K562 (cell line): Measurements from ENCODE around the gene AKT1. TPM values are rescaled to one million over a fixed set of nuclear protein-coding genes. Genes with fewer than 3 reads are reported as not detected.

ENCODE experiments used
- EGR1 ChIP-seq: fragments of 450-650 bp; conservative IDR thresholded peaks from 2 replicates; pipeline ENCODE4 v1.6.1; 2017; ENCODE audit warnings: mild to moderate bottlenecking
- FOXP1 ChIP-seq: sonication (generic); formaldehyde crosslinking; IDR thresholded peaks from 2 replicates; pipeline ENCODE4 v1.8.0; 2022; ENCODE audit warnings: mild to moderate bottlenecking, missing genetic modification reagents
- IFI16 ChIP-seq: fragments of 250-450 bp; sonication (Bioruptor Pico); IDR thresholded peaks from 2 replicates; pipeline ENCODE4 v2.1.2; 2022; ENCODE audit warnings: mild to moderate bottlenecking, inconsistent platforms
- MECOM ChIP-seq: fragments of 250-450 bp; sonication (Bioruptor Pico); IDR thresholded peaks from 2 replicates; pipeline ENCODE4 v1.8.0; 2022; ENCODE audit warnings: inconsistent platforms
- NR4A1 ChIP-seq, 2 experiments: fragments of 250-450 bp in 1 of 2; fragments of 450-650 bp in 1 of 2; sonication (Bioruptor Pico) in 1 of 2; IDR thresholded peaks; 2 replicates each; pipeline versions ENCODE4 v1.4.0 to v1.6.1; 2016 to 2020; ENCODE audit warnings: mild to moderate bottlenecking in 2 of 2, missing compliant biosample characterization in 1 of 2, missing genetic modification characterization in 1 of 2, moderate library complexity in 1 of 2
- PTBP1 ChIP-seq: fragments of 200-400 bp; formaldehyde crosslinking; IDR thresholded peaks from 2 replicates; pipeline ENCODE4 v1.6.1; 2017; ENCODE audit warnings: low read depth, low read length
- SETDB1 ChIP-seq: IDR thresholded peaks from one replicate; pipeline ENCODE4 v1.6.1; 2012; ENCODE audit warnings: low read length, control low read depth, inconsistent platforms
- SREBF1 ChIP-seq: fragments of 150-350 bp; IDR thresholded peaks from 2 replicates; pipeline ENCODE4 v1.6.1; 2014; ENCODE audit warnings: antibody characterized with exemption, low read depth, low read length, borderline replicate concordance
- ZC3H4 ChIP-seq: sonication (generic); formaldehyde crosslinking; IDR thresholded peaks from 2 replicates; pipeline ENCODE4 v1.9.0; 2021; ENCODE audit warnings: missing genetic modification reagents, borderline replicate concordance
- ZNF184 ChIP-seq: sonication (generic); formaldehyde crosslinking; IDR thresholded peaks from 2 replicates; pipeline ENCODE4 v1.5.0; 2020; ENCODE audit warnings: missing genetic modification reagents
- ZNF668 ChIP-seq: fragments of 250-450 bp; sonication (Bioruptor Pico); IDR thresholded peaks from 2 replicates; pipeline ENCODE4 v1.8.0; 2022; ENCODE audit warnings: mild to moderate bottlenecking, inconsistent platforms
- polyA plus RNA-seq, 8 experiments: library from polyadenylated mRNA; depleted of rRNA in 4 of 8; stranded (reverse) in 5 of 8; unstranded in 3 of 8; fragments of >200 nt; fragmentation: Nextera tagmentation in 2 of 8; fragmentation: Illumina TruSeq in 1 of 8; extraction: Ambion mirVana in 2 of 8; extraction: Trizol in 1 of 8; gene quantifications; 2 replicates each; pipeline versions ENCODE4 v1.2.1 to v1.2.3, GENCODE V29; 2011 to 2014; ENCODE audit warnings: inconsistent platforms in 1 of 8, missing spikeins in 1 of 8
- total RNA-seq, 7 experiments: library from RNA; depleted of rRNA in 6 of 7; stranded (reverse); fragments of >200 nt in 6 of 7; fragmentation: Illumina TruSeq in 2 of 7; extraction: Trizol in 2 of 7; gene quantifications; 2 replicates each; pipeline versions ENCODE4 v1.2.1 to v1.2.3, GENCODE V29; 2011 to 2021; ENCODE audit warnings: low replicate concordance in 1 of 7
- TF ChIP-seq, protein P1 (sequence below): conservative IDR thresholded peaks from 2 replicates; pipeline ENCODE4 v1.6.1; 2011; ENCODE audit warnings: low read depth, mild to moderate bottlenecking, low read length; ENCODE audit not compliant: control insufficient read depth
- TF ChIP-seq, protein P2 (sequence below): fragments of 450-650 bp; IDR thresholded peaks from 2 replicates; pipeline ENCODE4 v1.6.1; 2014; ENCODE audit warnings: low read depth, mild to moderate bottlenecking, moderate library complexity, borderline replicate concordance
- TF ChIP-seq, protein P3 (sequence below): fragments of 450-650 bp; conservative IDR thresholded peaks from 2 replicates; pipeline ENCODE4 v1.6.1; 2016; ENCODE audit warnings: missing genetic modification characterization, low read depth, mild to moderate bottlenecking, missing compliant biosample characterization, moderate library complexity
- TF ChIP-seq, protein P4 (sequence below), 2 experiments: fragments of 450-650 bp in 1 of 2; IDR thresholded peaks; 2 replicates each; pipeline ENCODE4 v1.6.1; 2011 to 2017; ENCODE audit warnings: low read depth in 2 of 2, antibody characterized with exemption in 1 of 2, borderline replicate concordance in 1 of 2, low read length in 1 of 2, mild to moderate bottlenecking in 1 of 2, mixed read lengths in 1 of 2; ENCODE audit not compliant: control insufficient read depth in 1 of 2

The AKT1 gene
- total and polyA plus RNA-seq, 9 of the 15 experiments (the other 6 are each of a cell fraction or from before 2014, with no cell fraction given), result 0.49 to 132 (median 75.1) TPM

DNA sequence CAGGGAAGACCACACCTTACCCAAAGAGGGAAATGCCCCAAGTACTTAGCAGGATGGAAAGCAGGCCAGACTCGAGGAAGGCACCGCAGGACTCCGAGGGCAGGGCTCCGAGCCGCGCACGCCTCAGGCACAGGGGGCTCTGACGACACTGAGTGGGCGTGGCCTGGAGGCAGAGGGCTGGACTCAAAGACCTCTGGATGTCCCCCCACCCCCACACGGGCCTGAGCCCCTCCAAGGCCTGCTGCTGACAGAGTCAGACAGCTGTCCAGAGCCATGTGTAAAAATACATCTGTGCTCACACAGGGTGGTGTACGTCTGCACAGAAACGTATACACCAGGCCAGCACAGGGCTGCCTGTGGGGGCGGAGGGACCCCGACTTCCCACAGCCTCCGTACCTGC is 1.4 kb downstream of the AKT1 start (continued):
- TF ChIP-seq, protein P1, sequence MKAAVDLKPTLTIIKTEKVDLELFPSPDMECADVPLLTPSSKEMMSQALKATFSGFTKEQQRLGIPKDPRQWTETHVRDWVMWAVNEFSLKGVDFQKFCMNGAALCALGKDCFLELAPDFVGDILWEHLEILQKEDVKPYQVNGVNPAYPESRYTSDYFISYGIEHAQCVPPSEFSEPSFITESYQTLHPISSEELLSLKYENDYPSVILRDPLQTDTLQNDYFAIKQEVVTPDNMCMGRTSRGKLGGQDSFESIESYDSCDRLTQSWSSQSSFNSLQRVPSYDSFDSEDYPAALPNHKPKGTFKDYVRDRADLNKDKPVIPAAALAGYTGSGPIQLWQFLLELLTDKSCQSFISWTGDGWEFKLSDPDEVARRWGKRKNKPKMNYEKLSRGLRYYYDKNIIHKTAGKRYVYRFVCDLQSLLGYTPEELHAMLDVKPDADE, result no peak
- no peak for TF ChIP-seq ZNF184 (CRISPR knock-in tag)
- TF ChIP-seq MECOM (CRISPR knock-in tag), result no peak
- TF ChIP-seq ZC3H4, result no peak
- TF ChIP-seq, protein P2, sequence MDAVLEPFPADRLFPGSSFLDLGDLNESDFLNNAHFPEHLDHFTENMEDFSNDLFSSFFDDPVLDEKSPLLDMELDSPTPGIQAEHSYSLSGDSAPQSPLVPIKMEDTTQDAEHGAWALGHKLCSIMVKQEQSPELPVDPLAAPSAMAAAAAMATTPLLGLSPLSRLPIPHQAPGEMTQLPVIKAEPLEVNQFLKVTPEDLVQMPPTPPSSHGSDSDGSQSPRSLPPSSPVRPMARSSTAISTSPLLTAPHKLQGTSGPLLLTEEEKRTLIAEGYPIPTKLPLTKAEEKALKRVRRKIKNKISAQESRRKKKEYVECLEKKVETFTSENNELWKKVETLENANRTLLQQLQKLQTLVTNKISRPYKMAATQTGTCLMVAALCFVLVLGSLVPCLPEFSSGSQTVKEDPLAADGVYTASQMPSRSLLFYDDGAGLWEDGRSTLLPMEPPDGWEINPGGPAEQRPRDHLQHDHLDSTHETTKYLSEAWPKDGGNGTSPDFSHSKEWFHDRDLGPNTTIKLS, result no peak
- TF ChIP-seq, protein P3, sequence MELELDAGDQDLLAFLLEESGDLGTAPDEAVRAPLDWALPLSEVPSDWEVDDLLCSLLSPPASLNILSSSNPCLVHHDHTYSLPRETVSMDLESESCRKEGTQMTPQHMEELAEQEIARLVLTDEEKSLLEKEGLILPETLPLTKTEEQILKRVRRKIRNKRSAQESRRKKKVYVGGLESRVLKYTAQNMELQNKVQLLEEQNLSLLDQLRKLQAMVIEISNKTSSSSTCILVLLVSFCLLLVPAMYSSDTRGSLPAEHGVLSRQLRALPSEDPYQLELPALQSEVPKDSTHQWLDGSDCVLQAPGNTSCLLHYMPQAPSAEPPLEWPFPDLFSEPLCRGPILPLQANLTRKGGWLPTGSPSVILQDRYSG, result no peak
- TF ChIP-seq, protein P4, sequence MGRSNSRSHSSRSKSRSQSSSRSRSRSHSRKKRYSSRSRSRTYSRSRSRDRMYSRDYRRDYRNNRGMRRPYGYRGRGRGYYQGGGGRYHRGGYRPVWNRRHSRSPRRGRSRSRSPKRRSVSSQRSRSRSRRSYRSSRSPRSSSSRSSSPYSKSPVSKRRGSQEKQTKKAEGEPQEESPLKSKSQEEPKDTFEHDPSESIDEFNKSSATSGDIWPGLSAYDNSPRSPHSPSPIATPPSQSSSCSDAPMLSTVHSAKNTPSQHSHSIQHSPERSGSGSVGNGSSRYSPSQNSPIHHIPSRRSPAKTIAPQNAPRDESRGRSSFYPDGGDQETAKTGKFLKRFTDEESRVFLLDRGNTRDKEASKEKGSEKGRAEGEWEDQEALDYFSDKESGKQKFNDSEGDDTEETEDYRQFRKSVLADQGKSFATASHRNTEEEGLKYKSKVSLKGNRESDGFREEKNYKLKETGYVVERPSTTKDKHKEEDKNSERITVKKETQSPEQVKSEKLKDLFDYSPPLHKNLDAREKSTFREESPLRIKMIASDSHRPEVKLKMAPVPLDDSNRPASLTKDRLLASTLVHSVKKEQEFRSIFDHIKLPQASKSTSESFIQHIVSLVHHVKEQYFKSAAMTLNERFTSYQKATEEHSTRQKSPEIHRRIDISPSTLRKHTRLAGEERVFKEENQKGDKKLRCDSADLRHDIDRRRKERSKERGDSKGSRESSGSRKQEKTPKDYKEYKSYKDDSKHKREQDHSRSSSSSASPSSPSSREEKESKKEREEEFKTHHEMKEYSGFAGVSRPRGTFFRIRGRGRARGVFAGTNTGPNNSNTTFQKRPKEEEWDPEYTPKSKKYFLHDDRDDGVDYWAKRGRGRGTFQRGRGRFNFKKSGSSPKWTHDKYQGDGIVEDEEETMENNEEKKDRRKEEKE (IDR thresholded peaks at IDR 0.05; ENCODE audit: borderline replicate concordance in 1 of 2, control insufficient read depth in 1 of 2, low read depth in 2 of 2, low read length in 1 of 2), result no peak
- TF ChIP-seq FOXP1 (CRISPR knock-in tag), result no peak
- TF ChIP-seq SREBF1, result no peak
- TF ChIP-seq EGR1, result peak; percentile 70
- TF ChIP-seq PTBP1, result no peak
- TF ChIP-seq SETDB1, result no peak
- TF ChIP-seq ZNF668, result no peak
- TF ChIP-seq IFI16 (CRISPR knock-in tag), result no peak
- no peak for TF ChIP-seq NR4A1 (CRISPR knock-in tag; IDR thresholded peaks at IDR 0.05)
- no peak for TF ChIP-seq NR4A1 (tag; IDR thresholded peaks at IDR 0.05)
